ENCODE results near the gene CZIB. TPM values are rescaled to one million over a fixed set of nuclear protein-coding genes. Genes with fewer than 3 reads are reported as not detected.

The CZIB gene
- total RNA-seq, 1 experiment from 2014 or later = 67.0 TPM

GRCh38 chr1:53166366-53166765 lies 54.1 kb downstream of the CZIB start:
- Histone ChIP-seq H3K18ac (ENCODE audit: insufficient read length, low read depth, low read length) (no peak overlapping the region), H3K4me1 (ENCODE audit: insufficient read depth, low read length) (peaks cover 3% of the 10 kb centered on the region; the same call in 1 of the 2 replicates), H2BK15ac (ENCODE audit: low read depth, low read length) (no peak overlapping the region), H3K27me3 (ENCODE audit: insufficient read depth, low read length) (no peaks in the 10 kb centered on the region), H2AFZ (ENCODE audit: low read length) (no peak overlapping the region), H3K9ac (ENCODE audit: extremely low read depth, insufficient read length, low read length) (no peak overlapping the region), H3K14ac (ENCODE audit: insufficient read depth, low read length) (no peak overlapping the region), H4K8ac (replicated peaks; ENCODE audit: insufficient read length, low read depth, low read length) (no peak overlapping the region), H2BK5ac (ENCODE audit: insufficient read length, low read length) (no peak overlapping the region), H2BK12ac (ENCODE audit: insufficient read length, low read depth, low read length) (no peak overlapping the region), H3K9me3 (ENCODE audit: control insufficient read depth, low read depth, low read length) (no peaks in the 10 kb centered on the region), H3K27ac (ENCODE audit: insufficient read length, low read depth, low read length) (no peak overlapping the region), H3T11ph (ENCODE audit: low read length) (no peak overlapping the region), H2BK20ac (ENCODE audit: low read depth, low read length, poor library complexity, severe bottlenecking) (no peak overlapping the region), H3K79me1 (ENCODE audit: insufficient read depth, low read depth, low read length, poor library complexity, severe bottlenecking) (no peaks in the 10 kb centered on the region), H3K4ac (ENCODE audit: low read depth, low read length) (no peak overlapping the region), H3K23ac (ENCODE audit: insufficient read length, low read depth, low read length) (no peak overlapping the region), H3K56ac (ENCODE audit: insufficient read length, low read depth, low read length) (no peak overlapping the region), H3K4me2 (ENCODE audit: insufficient read depth, insufficient read length, low read length) (no peak overlapping the region), H3K79me2 (ENCODE audit: insufficient read depth, low read length) (no peaks in the 10 kb centered on the region), H4K5ac (ENCODE audit: insufficient read length, low read depth, low read length) (no peak overlapping the region), H4K91ac (ENCODE audit: insufficient read length, low read depth, low read length) (no peak overlapping the region), H2BK120ac (ENCODE audit: low read depth, low read length, poor library complexity, severe bottlenecking) (no peak overlapping the region), H4K20me1 (ENCODE audit: control insufficient read depth, insufficient read depth, insufficient read length) (no peaks in the 10 kb centered on the region), H3K23me2 (ENCODE audit: insufficient read length, low read depth, low read length, poor library complexity, severe bottlenecking) (no peaks in the 10 kb centered on the region), H2AK5ac (ENCODE audit: insufficient read length, low read length) (no peak overlapping the region)
- Mint-ChIP-seq H3K36me3 (ENCODE audit: insufficient read depth in 1 of 3, low read depth in 3 of 3) (no peaks in the 10 kb centered on the region), H3K27me3 (ENCODE audit: low read depth) (peaks cover 2% of the 10 kb centered on the region), H3K4me3 (no peak overlapping the region), H3K9me3 (no peaks in the 10 kb centered on the region), H3K4me1 (peaks cover 32 to 37% of the 10 kb centered on the region in 2 experiments), H3K27ac (peak overlapping the region in 1 of 3 experiments; percentile 40; a peak in 1 of 7 replicates)
- TF ChIP-seq CTCF (conservative IDR thresholded peaks at IDR 0.05) = no peak
- no peak for DNase-seq
- WGBS (ENCODE audit: extremely low coverage, insufficient read length, low lambda C conversion rate) = no CpG with 5 or more reads among the region's 6 CpGs
